OCI-LY1 (cell line): ENCODE results near the gene SLC17A7.
A peak's percentile ranks its signal among the peaks of the same experiment; 100 is the strongest.

Source experiments
- EZH2 ChIP-seq: fragments of 200-600 bp; sonication (generic), shearing (Covaris generic); IDR thresholded peaks from 2 replicates; pipeline ENCODE4 v1.8.0; 2017; ENCODE audit warnings: borderline replicate concordance, mixed run types, mild to moderate bottlenecking, antibody characterized with exemption, low read length, moderate library complexity, mixed read lengths
- TF ChIP-seq, protein P1 (sequence below): fragments of 200-600 bp; sonication (generic), shearing (Covaris generic); IDR thresholded peaks from 2 replicates; pipeline ENCODE4 v1.5.1; 2017; ENCODE audit warnings: mild to moderate bottlenecking, antibody characterized with exemption, low read length, moderate library complexity, mixed read lengths

DNA sequence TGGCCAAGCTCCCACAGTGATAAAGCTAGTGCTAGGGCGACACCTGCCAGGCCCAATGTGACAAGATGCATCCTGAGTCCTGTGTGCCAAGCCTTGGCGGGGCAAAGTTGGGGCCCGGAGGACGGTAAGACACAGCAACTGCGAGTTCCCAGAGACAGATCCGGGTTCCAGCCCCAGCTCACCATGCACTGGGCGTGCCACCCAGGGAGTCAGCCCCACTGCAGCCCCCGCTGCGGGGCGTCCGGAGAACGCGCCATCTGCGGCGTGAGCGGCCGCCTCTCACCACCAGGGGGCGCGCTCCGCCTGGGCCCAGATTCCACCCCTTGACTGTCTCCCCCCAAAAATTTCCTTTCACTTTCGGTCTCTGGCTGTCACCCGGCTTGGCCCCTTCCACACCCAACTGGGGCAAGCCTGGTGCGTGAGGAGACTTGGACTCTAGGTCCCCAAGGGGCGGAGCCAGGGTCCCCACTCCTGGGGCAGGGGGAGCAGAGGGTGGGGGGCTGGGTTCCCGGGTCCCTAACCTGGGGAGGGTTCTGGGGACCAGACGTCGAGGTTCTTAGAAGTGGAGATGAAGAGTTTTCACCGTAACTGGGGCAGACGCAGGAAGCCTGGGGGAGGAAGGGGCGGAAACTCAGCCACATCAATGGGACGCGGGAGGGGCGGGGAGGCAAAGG lies 32.7 kb upstream of the SLC17A7 start, which contains the start of gene FLT3LG:
- no peak for TF ChIP-seq EZH2
- TF ChIP-seq, protein P1, sequence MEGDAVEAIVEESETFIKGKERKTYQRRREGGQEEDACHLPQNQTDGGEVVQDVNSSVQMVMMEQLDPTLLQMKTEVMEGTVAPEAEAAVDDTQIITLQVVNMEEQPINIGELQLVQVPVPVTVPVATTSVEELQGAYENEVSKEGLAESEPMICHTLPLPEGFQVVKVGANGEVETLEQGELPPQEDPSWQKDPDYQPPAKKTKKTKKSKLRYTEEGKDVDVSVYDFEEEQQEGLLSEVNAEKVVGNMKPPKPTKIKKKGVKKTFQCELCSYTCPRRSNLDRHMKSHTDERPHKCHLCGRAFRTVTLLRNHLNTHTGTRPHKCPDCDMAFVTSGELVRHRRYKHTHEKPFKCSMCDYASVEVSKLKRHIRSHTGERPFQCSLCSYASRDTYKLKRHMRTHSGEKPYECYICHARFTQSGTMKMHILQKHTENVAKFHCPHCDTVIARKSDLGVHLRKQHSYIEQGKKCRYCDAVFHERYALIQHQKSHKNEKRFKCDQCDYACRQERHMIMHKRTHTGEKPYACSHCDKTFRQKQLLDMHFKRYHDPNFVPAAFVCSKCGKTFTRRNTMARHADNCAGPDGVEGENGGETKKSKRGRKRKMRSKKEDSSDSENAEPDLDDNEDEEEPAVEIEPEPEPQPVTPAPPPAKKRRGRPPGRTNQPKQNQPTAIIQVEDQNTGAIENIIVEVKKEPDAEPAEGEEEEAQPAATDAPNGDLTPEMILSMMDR = peak; percentile 99
